Mucosa of stomach (tissue), 1 donor: ENCODE measurements around the gene MALRD1.

ENCODE experiments used
- H3K27me3 ChIP-seq: one replicate; pipeline ENCODE4 v1.7.0; 2013; ENCODE audit warnings: mild to moderate bottlenecking, low read length; ENCODE audit not compliant: control insufficient read depth, insufficient read depth
- H3K36me3 ChIP-seq: one replicate; pipeline ENCODE4 v1.7.0; 2013; ENCODE audit warnings: low read length; ENCODE audit not compliant: control insufficient read depth, insufficient read depth
- H3K4me1 ChIP-seq: one replicate; pipeline ENCODE4 v1.7.0; 2013; ENCODE audit warnings: mild to moderate bottlenecking, low read length; ENCODE audit not compliant: control insufficient read depth, insufficient read depth
- H3K4me3 ChIP-seq: one replicate; pipeline ENCODE4 v1.7.0; 2013; ENCODE audit warnings: low read length
- H3K9ac ChIP-seq: one replicate; pipeline ENCODE4 v1.7.0; 2013; ENCODE audit warnings: mild to moderate bottlenecking, low read length, moderate library complexity
- H3K9me3 ChIP-seq: one replicate; pipeline ENCODE4 v1.7.0; 2013; ENCODE audit warnings: mild to moderate bottlenecking, low read length, moderate library complexity; ENCODE audit not compliant: control insufficient read depth
- donor health status: Pancreatic carcinoma.

Gene MALRD1

DNA sequence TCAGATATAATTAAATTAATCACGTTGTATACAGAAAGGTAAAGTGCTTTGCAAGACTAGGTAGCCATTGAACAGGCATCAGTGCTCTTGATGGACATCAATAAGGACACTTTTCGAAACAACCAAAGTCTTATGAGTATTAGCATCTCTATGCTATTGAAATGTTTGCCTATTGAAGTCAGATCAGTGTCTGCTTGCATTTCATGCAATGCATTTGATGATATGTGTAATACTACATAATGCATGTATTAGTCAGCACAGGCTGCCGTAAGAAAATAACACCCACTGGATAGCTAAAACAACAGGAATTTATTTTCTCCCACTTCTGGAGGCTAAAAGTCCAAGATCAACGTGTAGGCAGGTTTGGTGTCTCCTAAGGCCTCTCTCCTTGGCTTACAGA lies 558.4 kb downstream of the MALRD1 start:
- Histone ChIP-seq H3K4me1 (no peaks in the 10 kb centered on the region), H3K9me3 (no peaks in the 10 kb centered on the region), H3K4me3 (no peak overlapping the region), H3K36me3 (no peaks in the 10 kb centered on the region), H3K27me3 (no peaks in the 10 kb centered on the region), H3K9ac (no peak overlapping the region)

DNA sequence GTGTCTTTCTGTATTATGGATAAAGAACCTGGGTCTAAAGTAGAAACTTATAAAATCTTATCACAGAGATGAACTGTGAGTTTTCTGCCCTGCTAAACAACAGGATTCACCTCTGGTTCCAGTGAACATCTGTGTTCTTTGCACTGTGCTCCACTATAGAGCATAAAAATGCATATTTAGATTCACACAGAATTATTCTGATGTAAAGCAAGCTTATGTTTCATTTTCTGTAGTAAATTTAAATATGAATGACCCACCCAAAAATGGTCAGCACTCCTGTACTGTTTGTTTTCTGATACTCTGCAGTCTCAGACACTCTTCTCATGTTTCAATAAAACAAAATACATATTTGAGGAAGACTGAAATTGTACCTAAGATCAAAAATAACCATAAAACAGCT lies 563.2 kb downstream of the MALRD1 start:
- no peak overlapping the region for H3K4me3 ChIP-seq
- no peaks in the 10 kb centered on the region for H3K36me3 ChIP-seq
- H3K9ac ChIP-seq, result no peak overlapping the region
- no peaks in the 10 kb centered on the region for H3K4me1 ChIP-seq
- no peaks in the 10 kb centered on the region for H3K9me3 ChIP-seq
- no peaks in the 10 kb centered on the region for H3K27me3 ChIP-seq

DNA sequence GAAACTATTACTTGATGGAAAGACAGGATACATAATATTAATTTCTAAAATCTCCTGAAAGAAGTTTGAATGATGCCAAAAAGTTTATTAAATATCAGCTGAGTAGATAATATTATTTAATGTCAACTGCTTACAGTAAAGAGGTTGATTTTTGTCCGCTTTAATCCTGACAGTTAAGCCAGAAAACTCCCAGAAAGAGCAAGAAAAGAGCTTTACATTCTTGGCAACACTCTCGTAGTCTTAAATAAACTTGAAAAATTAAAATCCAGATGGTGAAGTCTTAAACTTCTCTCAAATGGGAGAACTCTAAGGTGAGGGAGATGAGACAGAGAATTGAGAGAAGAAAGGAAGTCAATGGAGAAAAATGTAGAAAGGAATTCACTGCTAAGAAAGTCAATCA lies 568.4 kb downstream of the MALRD1 start:
- Histone ChIP-seq H3K27me3 (no peaks in the 10 kb centered on the region), H3K4me1 (no peaks in the 10 kb centered on the region), H3K4me3 (no peak overlapping the region), H3K9ac (no peak overlapping the region), H3K9me3 (no peaks in the 10 kb centered on the region), H3K36me3 (no peaks in the 10 kb centered on the region)

DNA sequence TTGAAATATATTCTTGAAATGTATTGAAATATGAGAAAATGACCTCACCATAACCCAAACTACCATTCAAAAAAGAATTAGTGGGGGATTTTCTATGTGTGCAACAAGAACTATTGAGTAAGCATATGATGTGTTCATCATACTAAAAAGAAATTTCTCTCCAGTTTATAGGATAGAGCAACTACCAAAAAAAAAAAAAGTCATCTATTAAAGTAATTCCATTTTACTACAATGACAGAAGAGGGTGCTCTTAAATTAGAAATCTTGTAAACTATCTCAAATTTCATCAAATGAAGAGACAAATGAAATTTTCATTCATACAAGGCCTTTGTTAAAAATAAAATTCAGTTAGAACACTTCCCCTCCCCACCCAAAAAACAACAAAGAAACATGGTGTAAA lies 572.2 kb downstream of the MALRD1 start:
- Histone ChIP-seq H3K4me3 (no peak overlapping the region), H3K9ac (no peak overlapping the region), H3K27me3 (no peaks in the 10 kb centered on the region), H3K4me1 (no peaks in the 10 kb centered on the region), H3K9me3 (no peaks in the 10 kb centered on the region), H3K36me3 (no peaks in the 10 kb centered on the region)

DNA sequence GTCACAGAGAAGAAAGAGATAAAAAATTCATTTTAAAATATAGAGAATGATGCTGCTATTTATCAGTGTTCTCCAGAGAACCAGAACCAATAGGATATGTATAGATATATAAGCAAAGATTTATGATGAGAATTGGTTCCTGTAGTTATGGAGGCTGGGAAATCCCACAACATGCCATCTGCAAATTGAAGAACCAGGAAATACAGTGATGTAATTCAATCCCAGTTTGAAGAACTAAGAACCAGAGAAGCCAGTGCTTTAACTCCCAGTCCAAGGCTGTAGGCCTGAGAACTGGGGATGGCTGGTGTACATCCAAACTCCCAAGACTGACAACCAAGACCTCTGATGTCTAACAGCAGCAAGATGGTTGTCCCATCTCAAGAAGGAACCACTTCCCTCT lies 574.7 kb downstream of the MALRD1 start:
- H3K9ac ChIP-seq, result no peak overlapping the region
- H3K9me3 ChIP-seq, result no peaks in the 10 kb centered on the region
- H3K27me3 ChIP-seq, result no peaks in the 10 kb centered on the region

DNA sequence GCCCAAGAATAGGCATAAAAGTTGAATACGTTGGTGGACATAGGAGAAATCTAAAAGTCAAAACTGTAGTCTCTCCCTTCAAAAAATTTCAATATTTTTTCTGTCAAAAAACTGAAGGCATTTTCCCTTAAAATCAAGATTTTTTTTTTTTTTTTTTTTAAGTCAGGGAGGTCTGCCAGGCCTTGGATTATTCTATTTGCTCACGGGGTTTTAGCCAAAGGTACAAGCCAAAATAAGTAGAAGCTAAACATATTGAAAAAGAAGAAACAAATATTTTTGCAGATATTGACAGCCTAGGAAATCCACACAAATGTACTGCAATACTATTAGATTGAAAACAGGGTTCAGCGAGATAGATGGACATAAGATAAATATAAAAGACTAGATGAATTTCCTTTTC lies 577.6 kb downstream of the MALRD1 start:
- Histone ChIP-seq H3K36me3 (no peaks in the 10 kb centered on the region), H3K4me1 (no peaks in the 10 kb centered on the region), H3K9me3 (no peaks in the 10 kb centered on the region), H3K4me3 (no peak overlapping the region), H3K9ac (no peak overlapping the region), H3K27me3 (no peaks in the 10 kb centered on the region)

More for the DNA sequence above, 574.7 kb downstream of the MALRD1 start:
- Histone ChIP-seq H3K4me1 (no peaks in the 10 kb centered on the region), H3K4me3 (no peak overlapping the region), H3K36me3 (no peaks in the 10 kb centered on the region)

DNA sequence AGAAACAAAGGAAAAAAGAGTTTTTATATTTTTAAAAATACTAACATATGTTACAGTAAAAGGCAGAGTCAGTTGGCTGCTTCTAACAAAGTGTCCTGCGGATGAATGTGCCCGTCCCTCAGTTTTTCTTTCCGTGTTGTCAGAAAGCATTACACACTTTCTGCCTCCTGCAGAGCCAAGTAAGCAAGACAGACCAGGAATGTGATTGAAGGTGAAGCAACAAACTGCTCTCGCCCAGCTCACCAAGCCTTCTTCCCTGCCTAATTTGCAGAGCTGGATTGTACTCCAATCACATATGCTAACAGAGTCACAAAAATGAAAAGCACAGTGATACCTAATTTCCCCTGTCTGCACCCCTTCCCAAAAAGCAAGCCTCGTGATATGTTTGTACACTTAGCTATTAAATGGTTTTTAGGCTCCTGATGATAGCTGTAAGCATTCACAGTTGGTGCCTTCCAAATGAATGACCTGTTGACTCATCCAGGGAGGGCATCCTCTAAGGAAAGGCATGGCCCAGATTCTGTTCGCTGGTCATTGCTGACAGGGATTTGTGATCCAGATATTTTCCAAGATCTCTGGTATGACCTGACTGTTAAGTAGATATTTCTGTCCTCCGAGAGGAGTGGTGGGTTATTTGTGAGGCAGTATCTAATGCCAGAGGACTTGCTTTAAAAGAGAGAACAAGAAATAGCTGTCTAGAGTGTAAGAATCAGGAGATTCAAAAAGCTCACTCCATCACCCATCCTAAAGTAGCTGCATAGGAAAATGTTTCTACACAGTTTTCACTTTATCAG lies 580.4 kb downstream of the MALRD1 start:
- H3K4me1 ChIP-seq, result no peaks in the 10 kb centered on the region
- H3K9ac ChIP-seq, result no peak overlapping the region
- no peak overlapping the region for H3K4me3 ChIP-seq

DNA sequence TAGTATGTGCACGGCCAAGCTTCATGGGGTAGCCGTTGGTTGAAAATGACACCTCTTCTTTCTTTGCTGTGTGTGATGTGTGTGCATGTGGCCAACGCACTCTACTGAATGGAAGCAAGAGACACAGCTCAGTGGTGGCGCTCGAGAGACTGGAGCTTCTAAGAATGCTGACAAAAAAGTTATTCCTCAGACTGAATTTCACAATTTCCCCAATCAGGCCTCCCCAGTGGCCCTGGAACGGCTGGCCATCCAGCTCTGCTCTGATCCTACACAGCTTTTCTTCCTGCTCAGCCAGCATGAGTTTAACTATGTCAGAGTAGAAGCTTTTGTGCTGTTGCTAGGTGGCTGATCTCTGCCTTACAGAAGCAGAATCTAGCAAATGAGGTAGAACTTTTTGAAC lies 581.0 kb downstream of the MALRD1 start:
- Histone ChIP-seq H3K27me3 (no peaks in the 10 kb centered on the region), H3K36me3 (no peaks in the 10 kb centered on the region), H3K4me3 (no peak overlapping the region), H3K9me3 (no peaks in the 10 kb centered on the region), H3K9ac (no peak overlapping the region), H3K4me1 (no peaks in the 10 kb centered on the region)

More for the DNA sequence above, 580.4 kb downstream of the MALRD1 start:
- Histone ChIP-seq H3K9me3 (no peaks in the 10 kb centered on the region), H3K27me3 (no peaks in the 10 kb centered on the region), H3K36me3 (no peaks in the 10 kb centered on the region)

DNA sequence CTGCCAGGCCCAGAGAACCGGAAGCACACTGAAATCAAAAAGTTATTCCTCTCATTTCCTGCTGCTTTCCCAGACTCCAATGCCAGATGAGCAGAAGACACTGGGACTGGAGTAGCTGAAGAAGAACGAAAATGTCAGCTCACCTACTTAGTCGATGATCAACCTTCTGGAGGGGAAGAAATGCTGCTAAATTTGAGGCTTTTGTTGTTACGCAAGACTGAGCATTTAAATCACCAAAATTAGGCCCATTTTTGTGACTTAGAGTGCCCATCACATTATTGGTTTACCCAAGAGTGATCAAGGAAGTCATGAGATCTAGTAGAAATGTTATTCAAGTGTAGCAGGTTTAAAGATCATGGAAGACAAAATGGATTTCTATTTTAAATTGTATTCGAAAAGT lies 585.6 kb downstream of the MALRD1 start:
- no peaks in the 10 kb centered on the region for H3K4me1 ChIP-seq
- no peak overlapping the region for H3K4me3 ChIP-seq
- no peaks in the 10 kb centered on the region for H3K36me3 ChIP-seq
- no peaks in the 10 kb centered on the region for H3K9me3 ChIP-seq
- no peaks in the 10 kb centered on the region for H3K27me3 ChIP-seq
- H3K9ac ChIP-seq, result no peak overlapping the region

DNA sequence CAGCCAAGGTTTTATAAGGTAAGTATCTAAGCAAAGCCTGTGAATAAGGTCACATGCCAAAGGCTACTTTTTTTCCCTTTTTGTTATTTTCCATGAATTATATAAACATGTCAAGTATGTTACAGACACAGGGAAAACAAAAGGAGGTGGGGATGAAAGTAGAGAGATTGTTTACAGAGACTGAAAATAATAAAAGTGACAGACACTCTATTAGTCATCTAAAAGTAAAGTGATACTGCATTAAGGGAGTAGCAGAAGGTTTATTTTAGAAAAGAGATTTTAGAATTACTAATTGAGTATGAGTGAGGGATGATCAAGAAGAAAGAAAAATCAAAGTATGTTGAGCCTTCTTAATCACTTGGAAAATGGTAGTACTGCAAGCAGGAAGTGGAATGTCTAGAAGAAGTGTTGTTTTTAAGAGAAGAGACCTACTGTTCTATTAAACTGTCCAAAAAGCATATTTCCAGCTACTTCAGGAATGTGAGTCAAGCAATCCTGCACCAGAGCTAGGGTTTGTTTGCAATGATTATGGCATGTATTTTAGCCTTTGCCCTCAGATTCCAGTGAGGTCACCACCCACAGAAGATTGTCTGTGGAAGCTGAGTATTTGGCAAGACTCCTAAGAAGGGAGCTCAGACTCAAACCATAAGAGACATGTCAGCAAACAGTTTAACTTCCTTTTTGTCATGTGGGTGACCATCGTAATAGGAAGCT lies 589.7 kb downstream of the MALRD1 start:
- Histone ChIP-seq H3K4me3 (no peak overlapping the region), H3K9me3 (no peaks in the 10 kb centered on the region), H3K4me1 (no peaks in the 10 kb centered on the region), H3K27me3 (no peaks in the 10 kb centered on the region), H3K36me3 (no peaks in the 10 kb centered on the region), H3K9ac (no peak overlapping the region)

DNA sequence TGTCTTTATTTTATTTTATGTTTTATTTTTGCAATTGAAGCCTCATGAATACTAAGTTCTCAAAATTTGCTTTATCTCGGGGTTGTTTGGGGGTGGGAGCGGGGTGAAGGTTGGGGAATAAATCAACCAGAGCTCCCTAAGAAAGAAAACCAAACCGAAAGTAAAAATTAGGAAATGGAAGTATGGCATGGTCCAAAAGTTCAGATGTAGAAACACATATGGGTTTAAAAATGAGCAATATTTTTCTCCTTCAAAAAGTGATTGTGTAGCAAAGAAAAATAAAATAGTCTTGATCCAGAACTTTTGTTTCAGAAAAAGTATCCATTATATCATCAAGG lies 590.3 kb downstream of the MALRD1 start:
- Histone ChIP-seq H3K4me3 (no peak overlapping the region), H3K4me1 (no peaks in the 10 kb centered on the region), H3K9me3 (no peaks in the 10 kb centered on the region), H3K9ac (no peak overlapping the region), H3K36me3 (no peaks in the 10 kb centered on the region), H3K27me3 (no peaks in the 10 kb centered on the region)

DNA sequence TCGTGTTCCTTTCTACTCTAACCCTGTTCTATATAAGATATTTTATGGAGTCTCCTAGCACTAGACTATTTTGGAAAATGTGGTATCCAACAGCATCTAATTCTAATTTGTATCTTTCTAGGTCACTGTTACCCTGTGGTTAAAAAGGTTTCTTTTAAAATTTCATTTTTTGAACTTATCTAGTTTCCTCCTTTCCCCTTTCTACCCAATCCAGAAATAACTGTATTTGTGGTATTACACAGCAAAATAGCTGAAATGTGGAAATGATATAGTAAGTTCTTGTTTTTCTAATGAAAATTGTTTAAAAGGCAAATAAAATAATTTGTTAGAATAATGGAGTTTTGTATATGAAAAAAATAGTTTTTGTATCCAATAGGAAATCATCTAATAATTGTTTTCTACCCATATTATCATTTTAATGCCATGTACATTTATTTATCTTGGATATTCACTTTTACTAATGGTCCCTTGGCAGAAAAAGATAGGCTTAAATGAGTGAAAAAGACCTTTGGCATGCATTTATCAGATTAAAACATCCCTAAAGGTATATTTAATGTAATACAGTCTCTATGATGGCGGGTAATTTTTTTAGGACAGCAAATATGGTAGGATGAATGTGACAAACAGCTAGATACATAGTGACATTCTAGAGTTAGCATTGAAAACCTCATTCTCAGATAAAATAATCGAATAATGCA lies 592.1 kb downstream of the MALRD1 start:
- Histone ChIP-seq H3K9ac (no peak overlapping the region), H3K4me3 (no peak overlapping the region), H3K9me3 (no peaks in the 10 kb centered on the region), H3K27me3 (no peaks in the 10 kb centered on the region), H3K4me1 (no peaks in the 10 kb centered on the region), H3K36me3 (no peaks in the 10 kb centered on the region)
